Stomach smooth muscle (tissue), 2 donors: Measurements from ENCODE around the gene LRRFIP1.

Experiments used
- H3K27ac ChIP-seq: one replicate; pipeline ENCODE4 v1.7.0; 2013; ENCODE audit warnings: mild to moderate bottlenecking, low read length, inconsistent platforms
- H3K27me3 ChIP-seq, 2 donors: one replicate each; pipeline ENCODE4 v1.7.0; 2013; ENCODE audit warnings: low read length in 2 of 2; ENCODE audit not compliant: insufficient read depth in 2 of 2, control insufficient read depth in 1 of 2
- H3K36me3 ChIP-seq, 2 donors: one replicate each; pipeline ENCODE4 v1.7.0; 2013; ENCODE audit warnings: low read length in 2 of 2; ENCODE audit not compliant: control insufficient read depth in 2 of 2, insufficient read depth in 2 of 2
- H3K4me1 ChIP-seq: one replicate; pipeline ENCODE4 v1.7.0; 2013; ENCODE audit warnings: low read length; ENCODE audit not compliant: control insufficient read depth, insufficient read depth
- H3K4me3 ChIP-seq, 2 donors: one replicate each; pipeline ENCODE4 v1.7.0; 2013; ENCODE audit warnings: low read length in 2 of 2
- H3K9ac ChIP-seq, 2 donors: one replicate each; pipeline ENCODE4 v1.7.0; 2013; ENCODE audit warnings: low read length in 2 of 2, mild to moderate bottlenecking in 1 of 2
- H3K9me3 ChIP-seq, 2 donors: one replicate each; pipeline ENCODE4 v1.7.0; 2013; ENCODE audit warnings: low read length in 2 of 2; ENCODE audit not compliant: control insufficient read depth in 2 of 2
- donor health status: healthy.
- donor health status: Pancreatic carcinoma.

The LRRFIP1 gene, protein sequence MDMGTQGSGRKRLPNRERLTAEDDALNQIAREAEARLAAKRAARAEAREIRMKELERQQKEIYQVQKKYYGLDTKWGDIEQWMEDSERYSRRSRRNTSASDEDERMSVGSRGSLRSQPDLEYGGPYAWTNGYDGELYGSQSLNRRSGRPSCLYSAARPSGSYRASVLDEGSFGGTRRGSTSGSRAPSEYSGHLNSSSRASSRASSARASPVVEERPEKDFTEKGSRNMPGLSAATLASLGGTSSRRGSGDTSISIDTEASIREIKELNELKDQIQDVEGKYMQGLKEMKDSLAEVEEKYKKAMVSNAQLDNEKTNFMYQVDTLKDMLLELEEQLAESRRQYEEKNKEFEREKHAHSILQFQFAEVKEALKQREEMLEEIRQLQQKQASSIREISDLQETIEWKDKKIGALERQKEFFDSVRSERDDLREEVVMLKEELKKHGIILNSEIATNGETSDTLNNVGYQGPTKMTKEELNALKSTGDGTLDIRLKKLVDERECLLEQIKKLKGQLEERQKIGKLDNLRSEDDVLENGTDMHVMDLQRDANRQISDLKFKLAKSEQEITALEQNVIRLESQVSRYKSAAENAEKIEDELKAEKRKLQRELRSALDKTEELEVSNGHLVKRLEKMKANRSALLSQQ

DNA sequence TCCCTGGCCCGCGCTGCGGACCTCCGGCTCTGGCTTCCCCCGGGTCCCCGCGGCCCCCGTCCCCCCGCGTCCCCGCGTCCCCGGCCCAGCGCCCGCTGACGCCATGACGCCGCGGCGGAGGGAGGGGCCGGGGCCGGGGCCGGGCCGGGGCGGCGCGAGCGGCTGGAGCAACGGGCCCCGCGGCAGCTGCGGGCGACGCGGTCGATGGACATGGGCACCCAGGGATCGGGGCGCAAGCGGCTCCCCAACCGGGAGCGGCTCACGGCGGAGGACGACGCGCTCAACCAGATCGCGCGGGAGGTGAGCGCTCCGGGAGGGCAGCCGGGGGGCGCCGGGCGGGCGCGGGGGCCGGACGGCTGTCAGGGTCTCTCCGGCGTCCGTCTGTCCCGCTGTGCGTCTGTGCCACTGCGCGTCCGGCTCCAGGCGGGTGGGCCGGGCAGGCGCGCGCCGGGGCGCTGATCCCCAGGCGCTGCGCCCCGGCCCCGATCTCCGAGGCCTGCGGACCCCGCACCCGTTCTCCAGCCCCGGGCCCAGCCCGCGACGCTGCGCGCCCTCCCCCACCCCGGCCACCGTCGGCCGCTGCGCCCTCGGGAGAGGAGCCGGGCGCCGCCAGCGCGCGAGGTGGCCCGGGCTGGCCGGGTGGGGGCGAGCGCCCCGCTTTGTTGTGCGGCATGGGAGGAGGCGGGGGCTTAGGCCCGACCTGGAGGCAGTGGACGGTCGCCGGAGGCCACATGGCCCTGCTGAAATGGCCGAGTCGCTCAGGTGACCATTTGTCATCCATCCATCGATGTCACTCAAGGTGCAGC, at the start of gene LRRFIP1:
LRRFIP1 (plus strand) TSS at position 147 of the 806 bp plus-strand sequence; CDS start at position 205, 58 bp downstream.
- peak within 1 kb of the TSS; percentile 67 to 74 for H3K9ac ChIP-seq
- peaks cover 3 to 12% of the 10 kb centered on the region in 2 donors for H3K36me3 ChIP-seq
- H3K9me3 ChIP-seq: no peaks in the 10 kb centered on the region
- H3K27me3 ChIP-seq: no peaks in the 10 kb centered on the region
- H3K4me1 ChIP-seq: peaks cover 53% of the 10 kb centered on the region
- peak within 1 kb of the TSS; percentile 66 for H3K27ac ChIP-seq
- peak within 1 kb of the TSS; percentile 55 to 81 for H3K4me3 ChIP-seq

- H3K27me3 ChIP-seq: no peaks in the 10 kb centered on the region
- H3K27ac ChIP-seq: no peak overlapping the region
- no peak overlapping the region for H3K9ac ChIP-seq
- H3K4me1 ChIP-seq: peaks cover 21% of the 10 kb centered on the region
- H3K9me3 ChIP-seq: no peaks in the 10 kb centered on the region
- no peaks in the 10 kb centered on the region for H3K36me3 ChIP-seq
- no peak overlapping the region for H3K4me3 ChIP-seq
Measured at GRCh38 chr2:237577956-237578870, 49.2 kb upstream of the LRRFIP1 start.

DNA sequence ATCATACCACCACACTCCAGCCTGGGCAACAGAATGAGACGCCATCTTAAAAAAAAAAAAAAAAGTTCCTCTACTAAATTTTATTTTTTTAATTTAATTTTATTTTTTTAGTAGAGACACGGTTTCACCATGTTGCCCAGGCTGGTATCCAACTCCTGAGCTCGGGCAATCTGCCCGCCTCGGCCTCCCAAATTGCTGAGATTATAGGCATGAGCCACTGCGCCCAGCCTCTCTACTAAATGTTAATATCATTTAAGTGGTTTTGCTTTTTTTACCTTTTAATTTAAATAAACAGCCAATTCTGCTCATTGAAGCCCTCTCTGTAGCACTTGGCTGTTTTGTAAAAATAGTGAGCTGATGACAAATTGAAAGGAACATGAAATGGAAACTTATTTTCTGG, 46.1 kb upstream of the LRRFIP1 start:
- Histone ChIP-seq H3K27me3 (no peaks in the 10 kb centered on the region), H3K27ac (peak overlapping the region; percentile 70), H3K9ac (peak overlapping the region; percentile 36), H3K36me3 (no peaks in the 10 kb centered on the region), H3K4me1 (peaks cover 15% of the 10 kb centered on the region), H3K9me3 (no peaks in the 10 kb centered on the region), H3K4me3 (peak overlapping the region; percentile 50 to 66)

DNA sequence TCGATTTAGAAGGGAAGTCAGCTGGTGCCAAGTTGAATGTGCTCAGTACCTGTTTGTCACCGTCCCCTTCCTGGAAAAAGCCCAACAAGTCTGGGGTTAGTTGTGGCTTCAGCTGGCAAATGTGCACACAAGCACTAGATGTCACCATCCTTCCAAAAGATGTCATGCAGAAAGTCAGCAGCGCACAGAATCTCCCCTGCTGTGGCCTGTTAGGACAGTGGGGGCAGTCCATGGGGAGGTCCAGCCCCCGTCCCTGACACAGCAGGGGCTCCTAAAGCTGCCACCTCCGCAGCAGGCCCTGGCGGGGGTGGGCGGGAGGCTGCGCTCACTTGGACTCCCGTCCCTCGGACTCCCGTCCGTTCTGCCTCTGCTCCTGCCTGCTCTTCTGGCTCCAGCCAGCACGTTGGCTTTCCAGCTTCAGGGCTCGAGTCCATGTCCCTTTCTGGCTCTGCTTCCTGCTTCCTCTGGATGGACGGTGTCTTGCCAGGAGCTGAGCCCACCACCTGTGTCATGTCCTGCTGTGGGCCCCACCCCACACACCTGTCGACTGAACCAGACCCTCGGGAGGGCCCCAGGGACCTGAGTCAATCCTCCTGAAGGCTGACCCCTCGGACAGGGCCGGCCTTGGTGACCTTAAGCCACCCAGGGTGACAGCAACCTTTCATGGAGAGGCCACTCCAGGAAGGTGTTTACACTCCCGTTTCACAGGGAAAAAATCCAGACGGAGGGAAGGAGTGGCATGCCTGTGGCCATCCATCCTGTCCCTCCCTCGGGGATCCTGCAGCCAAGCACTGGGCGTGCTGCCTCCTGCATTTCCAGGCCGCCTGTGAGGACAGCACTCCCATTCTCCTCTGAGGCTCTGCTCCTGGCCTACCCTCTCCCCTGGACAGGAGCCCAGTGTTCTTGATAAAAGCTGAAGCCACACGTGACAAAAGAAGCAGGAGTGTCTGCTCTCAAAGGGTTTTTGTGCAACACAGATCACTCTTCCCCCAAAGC, 45.3 kb upstream of the LRRFIP1 start:
- H3K27ac ChIP-seq: peak overlapping the region; percentile 70
- H3K4me3 ChIP-seq: peak overlapping the region; percentile 50 to 66
- H3K4me1 ChIP-seq: peaks cover 15% of the 10 kb centered on the region
- H3K36me3 ChIP-seq: no peaks in the 10 kb centered on the region
- H3K9me3 ChIP-seq: no peaks in the 10 kb centered on the region
- peak overlapping the region; percentile 36 to 51 for H3K9ac ChIP-seq
- no peaks in the 10 kb centered on the region for H3K27me3 ChIP-seq

- no peaks in the 10 kb centered on the region for H3K9me3 ChIP-seq
- H3K4me1 ChIP-seq: peaks cover 15% of the 10 kb centered on the region
- no peak overlapping the region for H3K27ac ChIP-seq
- H3K9ac ChIP-seq: no peak overlapping the region
- H3K27me3 ChIP-seq: no peaks in the 10 kb centered on the region
- no peak overlapping the region for H3K4me3 ChIP-seq
- H3K36me3 ChIP-seq: no peaks in the 10 kb centered on the region
Measured at GRCh38 chr2:237583385-237584295, 43.7 kb upstream of the LRRFIP1 start.

- Histone ChIP-seq H3K9me3 (no peaks in the 10 kb centered on the region), H3K4me3 (no peak overlapping the region), H3K36me3 (no peaks in the 10 kb centered on the region)
Measured at GRCh38 chr2:237585590-237586221, 41.7 kb upstream of the LRRFIP1 start.

DNA sequence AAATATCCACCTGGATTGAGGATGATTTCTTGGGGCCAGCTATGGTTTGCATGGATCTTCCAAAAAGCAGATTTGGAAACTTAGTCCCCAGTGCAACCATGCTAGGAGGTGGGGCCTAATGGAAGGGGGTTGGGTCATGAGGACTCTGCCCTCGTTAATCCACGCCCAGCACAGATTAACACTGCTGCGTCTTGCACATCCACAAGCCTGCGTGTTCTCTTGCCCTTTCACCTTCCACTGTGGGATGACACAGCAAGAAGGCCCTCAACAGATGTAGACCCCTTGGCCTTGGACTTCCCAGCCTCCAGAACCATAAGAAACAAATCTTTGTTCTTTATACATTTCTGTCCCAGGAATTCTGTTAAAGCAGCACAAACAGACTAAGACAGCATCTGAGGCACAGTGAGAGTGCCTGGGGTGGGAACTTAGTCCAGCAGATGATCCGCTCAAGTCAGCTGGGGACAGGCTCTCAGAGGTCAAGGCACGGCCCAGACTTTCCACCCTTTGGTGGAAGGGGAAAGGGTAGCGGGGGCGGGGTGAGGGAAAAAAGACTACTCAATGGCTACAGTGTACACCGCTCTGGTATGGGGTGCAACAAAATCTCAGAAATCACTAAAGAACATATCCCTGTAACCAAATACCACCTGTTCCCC, 39.2 kb upstream of the LRRFIP1 start:
- Histone ChIP-seq H3K27me3 (no peaks in the 10 kb centered on the region), H3K27ac (no peak overlapping the region), H3K4me3 (no peak overlapping the region), H3K9me3 (no peaks in the 10 kb centered on the region), H3K36me3 (no peaks in the 10 kb centered on the region), H3K9ac (no peak overlapping the region), H3K4me1 (peaks cover 17% of the 10 kb centered on the region)

More at GRCh38 chr2:237585590-237586221, 41.7 kb upstream of the LRRFIP1 start:
- peaks cover 20% of the 10 kb centered on the region for H3K4me1 ChIP-seq
- H3K9ac ChIP-seq: no peak overlapping the region
- no peaks in the 10 kb centered on the region for H3K27me3 ChIP-seq
- H3K27ac ChIP-seq: no peak overlapping the region
